Naive B cell (primary cell): Measurements from ENCODE around the gene ITPRID2. TPM values are rescaled to one million over a fixed set of nuclear protein-coding genes. Genes with fewer than 3 reads are reported as not detected.

ENCODE experiments used
- ATAC-seq, 2 donors: fragments of 150-1000 bp; cut with Tn5 transposase; 2 replicates each; pipeline ENCODE4 v1.10.0; 2021; ENCODE audit warnings: low read depth in 2 of 2, mild to moderate bottlenecking in 2 of 2, moderate library complexity in 2 of 2
- DNase-seq: peaks from one replicate; pipeline ENCODE4 v3.0.0; 2022
- H3K27ac Mint-ChIP-seq, 6 donors: one replicate each; pipeline ENCODE4 v1.8.0; 2020 to 2022; ENCODE audit warnings: mild to moderate bottlenecking in 6 of 6, mixed read lengths in 6 of 6, moderate library complexity in 5 of 6, inconsistent platforms in 2 of 6
- H3K27me3 Mint-ChIP-seq, 3 donors: one replicate each; pipeline ENCODE4 v1.8.0; 2021 to 2022; ENCODE audit warnings: mixed read lengths in 3 of 3, mild to moderate bottlenecking in 1 of 3
- H3K36me3 Mint-ChIP-seq, 2 donors: one replicate each; pipeline ENCODE4 v1.8.0; 2020 to 2022; ENCODE audit warnings: mixed read lengths in 2 of 2, inconsistent platforms in 1 of 2, mild to moderate bottlenecking in 1 of 2
- H3K4me1 Mint-ChIP-seq, 3 donors: one replicate each; pipeline ENCODE4 v1.8.0; 2020 to 2022; ENCODE audit warnings: mixed read lengths in 3 of 3, inconsistent platforms in 1 of 3, mild to moderate bottlenecking in 1 of 3, moderate library complexity in 1 of 3
- H3K4me3 Mint-ChIP-seq, 8 donors: one replicate each; pipeline ENCODE4 v1.8.0; 2020 to 2022; ENCODE audit warnings: mild to moderate bottlenecking in 8 of 8, mixed read lengths in 8 of 8, moderate library complexity in 8 of 8, inconsistent platforms in 2 of 8
- H3K9me3 Mint-ChIP-seq, 7 donors: one replicate each; pipeline ENCODE4 v1.8.0; 2020 to 2022; ENCODE audit warnings: mixed read lengths in 7 of 7, mild to moderate bottlenecking in 5 of 7, inconsistent platforms in 2 of 7, moderate library complexity in 1 of 7
- polyA plus RNA-seq, 6 donors: library from polyadenylated mRNA; unstranded; fragments of 300-500 nt; fragmentation: Illumina TruSeq; gene quantifications; one replicate each; pipeline ENCODE4 v1.2.3, GENCODE V29; 2021; ENCODE audit warnings: low read depth in 6 of 6

ITPRID2 gene
- polyA plus RNA-seq, 6 donors from 2014 or later = 3.2 to 5.5 (median 4.4) TPM; not detected in 1

- H3K27ac Mint-ChIP-seq = no peak overlapping the region
- no peak for DNase-seq
- no peak overlapping the region for H3K4me3 Mint-ChIP-seq
- H3K27me3 Mint-ChIP-seq = no peaks in the 10 kb centered on the region
- H3K36me3 Mint-ChIP-seq = peaks cover 10 to 12% of the 10 kb centered on the region in 2 donors
- peaks cover 0 to 4% (median 3%) of the 10 kb centered on the region in 3 donors for H3K4me1 Mint-ChIP-seq
- no peak for ATAC-seq
- no peaks in the 10 kb centered on the region for H3K9me3 Mint-ChIP-seq
These were observed 18.7 kb downstream of the ITPRID2 start for GRCh38 chr2:181910028-181910831.

GRCh38 chr2:181911830-181912229, 20.3 kb downstream of the ITPRID2 start:
- DNase-seq = no peak
- Mint-ChIP-seq H3K4me1 (peaks cover 0 to 4% (median 3%) of the 10 kb centered on the region in 3 donors), H3K4me3 (no peak overlapping the region), H3K36me3 (peaks cover 25 to 27% of the 10 kb centered on the region in 2 donors), H3K9me3 (no peaks in the 10 kb centered on the region), H3K27me3 (no peaks in the 10 kb centered on the region), H3K27ac (no peak overlapping the region)
- ATAC-seq = no peak

GRCh38 chr2:181915102-181915501, 23.6 kb downstream of the ITPRID2 start:
- Mint-ChIP-seq H3K36me3 (peaks cover 30 to 35% of the 10 kb centered on the region in 2 donors), H3K4me3 (no peak overlapping the region), H3K27me3 (no peaks in the 10 kb centered on the region), H3K4me1 (no peaks in the 10 kb centered on the region), H3K9me3 (no peaks in the 10 kb centered on the region), H3K27ac (no peak overlapping the region)
- DNase-seq (no peak), ATAC-seq (no peak)

- peak overlapping the region in 3 of 6 donors; percentile 25 to 35 (median 35) for H3K27ac Mint-ChIP-seq
These were observed 25.5 kb downstream of the ITPRID2 start for GRCh38 chr2:181916726-181917718.

GRCh38 chr2:181918188-181918587, 26.7 kb downstream of the ITPRID2 start:
- DNase-seq (no peak), ATAC-seq (no peak)
- no peaks in the 10 kb centered on the region for H3K27me3 Mint-ChIP-seq
- H3K36me3 Mint-ChIP-seq = peaks cover 30 to 42% of the 10 kb centered on the region in 2 donors
- H3K4me3 Mint-ChIP-seq = no peak overlapping the region
- H3K4me1 Mint-ChIP-seq = peaks cover 0 to 2% (median 0%) of the 10 kb centered on the region in 3 donors
- H3K9me3 Mint-ChIP-seq = no peaks in the 10 kb centered on the region
- H3K27ac Mint-ChIP-seq = no peak overlapping the region

More at GRCh38 chr2:181916726-181917718, 25.5 kb downstream of the ITPRID2 start:
- DNase-seq = no peak
- Mint-ChIP-seq H3K4me1 (no peaks in the 10 kb centered on the region), H3K36me3 (peaks cover 30 to 36% of the 10 kb centered on the region in 2 donors), H3K9me3 (no peaks in the 10 kb centered on the region), H3K4me3 (no peak overlapping the region), H3K27me3 (no peaks in the 10 kb centered on the region)
- no peak for ATAC-seq

DNA sequence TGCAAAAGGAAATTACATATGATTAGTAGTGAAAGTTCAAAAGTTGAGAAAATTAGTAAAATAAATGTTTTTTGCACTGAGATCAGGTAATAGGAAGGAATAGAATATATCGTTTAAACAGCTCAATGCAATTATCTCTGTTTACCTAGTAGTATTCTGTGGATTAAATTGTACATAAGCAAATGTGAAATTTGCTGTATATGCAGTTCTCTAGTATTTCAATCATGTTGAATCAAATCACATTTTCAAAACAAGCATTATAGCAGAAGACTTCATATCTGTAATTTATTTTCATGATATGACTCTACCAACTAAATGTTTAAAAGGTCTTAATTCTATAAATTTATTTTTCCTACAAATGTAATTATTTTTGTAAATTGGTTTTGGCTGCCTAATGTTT, 31.6 kb downstream of the ITPRID2 start:
- Mint-ChIP-seq H3K27ac (no peak overlapping the region), H3K36me3 (peaks cover 10 to 34% of the 10 kb centered on the region in 2 donors), H3K9me3 (peaks cover 0 to 3% (median 0%) of the 10 kb centered on the region in 7 donors), H3K27me3 (no peaks in the 10 kb centered on the region), H3K4me3 (no peak overlapping the region), H3K4me1 (peaks cover 0 to 2% (median 0%) of the 10 kb centered on the region in 3 donors)
- ATAC-seq = no peak
- DNase-seq = no peak

- no peak for ATAC-seq
- peaks cover 0 to 2% (median 0%) of the 10 kb centered on the region in 3 donors for H3K4me1 Mint-ChIP-seq
- peaks cover 10 to 27% of the 10 kb centered on the region in 2 donors for H3K36me3 Mint-ChIP-seq
- no peak overlapping the region for H3K27ac Mint-ChIP-seq
- H3K4me3 Mint-ChIP-seq = no peak overlapping the region
- no peaks in the 10 kb centered on the region for H3K27me3 Mint-ChIP-seq
- H3K9me3 Mint-ChIP-seq = peaks cover 0 to 3% (median 0%) of the 10 kb centered on the region in 7 donors
- DNase-seq = no peak
These were observed 32.8 kb downstream of the ITPRID2 start for GRCh38 chr2:181924336-181924735.

DNA sequence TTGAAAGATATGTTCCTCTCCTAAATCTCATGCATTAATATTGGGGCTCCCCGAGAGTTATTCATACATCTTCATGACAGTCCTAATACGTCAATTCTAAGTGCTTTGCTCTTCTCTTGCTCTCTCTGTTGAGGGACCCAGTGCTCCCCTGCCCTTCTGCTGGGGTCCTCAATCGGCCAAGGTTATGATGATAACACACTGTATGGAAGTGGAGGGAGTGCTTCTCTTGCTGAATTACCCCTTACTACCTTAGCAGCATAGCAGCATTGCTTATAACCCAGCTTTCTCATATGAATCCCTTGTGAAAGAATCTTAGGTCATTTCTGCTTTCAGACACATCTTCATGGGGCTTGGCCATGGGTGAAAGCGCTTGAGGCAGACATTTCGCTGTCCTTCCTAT, 43.2 kb downstream of the ITPRID2 start:
- H3K36me3 Mint-ChIP-seq = no peaks in the 10 kb centered on the region
- peaks cover 0 to 4% (median 0%) of the 10 kb centered on the region in 7 donors for H3K9me3 Mint-ChIP-seq
- DNase-seq (no peak), ATAC-seq (no peak)
- no peak overlapping the region for H3K4me3 Mint-ChIP-seq
- H3K27me3 Mint-ChIP-seq = peaks cover 0 to 9% (median 0%) of the 10 kb centered on the region in 3 donors
- H3K4me1 Mint-ChIP-seq = no peaks in the 10 kb centered on the region
- H3K27ac Mint-ChIP-seq = peak overlapping the region in 1 of 6 donors; percentile 5

- peaks cover 0 to 4% (median 0%) of the 10 kb centered on the region in 7 donors for H3K9me3 Mint-ChIP-seq
- peaks cover 0 to 9% (median 0%) of the 10 kb centered on the region in 3 donors for H3K27me3 Mint-ChIP-seq
- no peak overlapping the region for H3K4me3 Mint-ChIP-seq
- no peak for ATAC-seq
- DNase-seq = no peak
- H3K4me1 Mint-ChIP-seq = no peaks in the 10 kb centered on the region
- no peak overlapping the region for H3K27ac Mint-ChIP-seq
- H3K36me3 Mint-ChIP-seq = no peaks in the 10 kb centered on the region
These were observed 45.9 kb downstream of the ITPRID2 start for GRCh38 chr2:181937473-181937872.

DNA sequence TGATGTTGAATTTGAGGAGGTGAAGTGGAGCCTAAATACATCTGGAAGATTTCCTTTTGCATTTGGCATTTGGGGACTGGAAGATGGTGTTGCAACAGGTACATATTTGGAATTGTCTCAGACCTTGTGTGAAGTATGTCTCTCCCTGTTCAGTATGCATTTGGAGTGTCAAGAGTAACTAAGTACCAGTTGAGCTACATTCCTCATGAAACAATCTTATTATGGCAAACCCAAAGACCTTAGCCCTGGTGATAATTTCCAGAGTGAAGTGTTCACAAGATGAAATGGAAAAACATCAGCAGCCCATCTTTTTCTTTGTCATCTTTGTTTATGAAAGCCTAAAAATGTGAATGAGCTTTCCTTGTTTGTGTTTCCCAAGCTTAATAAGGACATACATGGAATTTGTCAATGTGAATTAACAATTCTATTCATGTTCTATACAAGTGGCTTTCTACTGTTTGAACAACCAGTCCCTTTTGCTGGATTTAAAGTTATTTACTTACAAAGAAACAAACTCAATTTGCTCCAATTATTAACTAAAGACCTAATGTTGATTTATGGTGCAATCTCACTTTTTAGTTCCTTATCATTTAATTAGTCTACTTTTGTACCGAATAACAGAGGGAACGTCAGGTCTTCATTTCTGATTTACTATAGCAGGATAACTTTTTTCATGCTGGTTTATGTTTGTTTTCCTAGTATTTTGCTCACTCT, 52.0 kb downstream of the ITPRID2 start:
- Mint-ChIP-seq H3K27ac (no peak overlapping the region), H3K4me3 (no peak overlapping the region), H3K27me3 (peaks cover 0 to 21% (median 0%) of the 10 kb centered on the region in 3 donors), H3K36me3 (peaks cover 0 to 6% of the 10 kb centered on the region in 2 donors), H3K4me1 (no peaks in the 10 kb centered on the region), H3K9me3 (peaks cover 0 to 4% (median 0%) of the 10 kb centered on the region in 7 donors)
- DNase-seq (no peak), ATAC-seq (no peak)

- DNase-seq = no peak
- Mint-ChIP-seq H3K9me3 (no peaks in the 10 kb centered on the region), H3K27me3 (peaks cover 0 to 20% (median 4%) of the 10 kb centered on the region in 3 donors), H3K36me3 (peaks cover 0 to 6% of the 10 kb centered on the region in 2 donors), H3K4me3 (no peak overlapping the region), H3K4me1 (no peaks in the 10 kb centered on the region), H3K27ac (no peak overlapping the region)
- no peak for ATAC-seq
These were observed 52.8 kb downstream of the ITPRID2 start for GRCh38 chr2:181944164-181944913.

DNA sequence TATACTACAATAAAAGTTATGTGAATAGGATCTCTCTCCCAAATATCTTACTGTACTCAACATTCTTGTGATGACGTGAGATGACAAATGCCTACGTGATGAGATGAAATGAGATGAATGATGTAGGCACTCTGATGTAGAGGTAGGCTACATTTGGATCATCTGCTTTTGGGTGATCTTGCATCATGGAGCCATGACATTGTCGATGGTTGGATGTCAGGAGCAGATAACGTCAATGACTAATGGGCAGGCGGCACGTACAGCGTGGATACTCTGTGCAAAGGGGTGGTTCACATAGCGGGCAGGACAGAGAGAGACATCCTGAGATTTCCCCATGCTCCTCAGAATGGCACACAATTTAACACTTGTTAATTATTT, 53.4 kb downstream of the ITPRID2 start:
- H3K4me1 Mint-ChIP-seq = no peaks in the 10 kb centered on the region
- peaks cover 0 to 26% (median 9%) of the 10 kb centered on the region in 3 donors for H3K27me3 Mint-ChIP-seq
- no peak overlapping the region for H3K4me3 Mint-ChIP-seq
- no peak for DNase-seq
- no peaks in the 10 kb centered on the region for H3K9me3 Mint-ChIP-seq
- peaks cover 0 to 6% of the 10 kb centered on the region in 2 donors for H3K36me3 Mint-ChIP-seq
- no peak overlapping the region for H3K27ac Mint-ChIP-seq
- no peak for ATAC-seq
